IPS-11a (cell line): ENCODE results near the gene ZC3H18.

Experiments
- H3K4me3 ChIP-seq: one replicate; pipeline ENCODE4 v1.5.1; 2013; ENCODE audit warnings: low read depth, low read length, control low read depth

ZC3H18 gene

DNA sequence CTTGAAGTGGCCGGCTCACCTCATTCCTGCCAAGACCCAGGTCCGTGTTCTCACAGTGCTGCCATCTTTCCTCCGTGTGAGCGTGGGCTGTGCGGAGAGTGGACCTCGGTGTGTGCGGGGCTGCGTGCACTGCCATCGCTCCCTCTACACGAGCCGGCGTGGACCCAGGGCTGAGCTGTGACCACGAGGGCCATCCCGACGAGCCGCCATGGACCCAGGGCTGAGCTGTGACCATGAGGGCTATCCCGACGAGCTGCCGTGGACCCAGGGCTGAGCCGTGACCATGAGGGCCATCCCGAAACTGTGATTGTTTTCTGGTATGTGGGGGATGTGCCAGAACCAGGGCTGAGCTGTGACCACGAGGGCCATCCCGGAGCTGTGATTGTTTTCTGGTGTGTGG is 101.6 kb downstream of the ZC3H18 start:
- H3K4me3 ChIP-seq, result no peak overlapping the region

DNA sequence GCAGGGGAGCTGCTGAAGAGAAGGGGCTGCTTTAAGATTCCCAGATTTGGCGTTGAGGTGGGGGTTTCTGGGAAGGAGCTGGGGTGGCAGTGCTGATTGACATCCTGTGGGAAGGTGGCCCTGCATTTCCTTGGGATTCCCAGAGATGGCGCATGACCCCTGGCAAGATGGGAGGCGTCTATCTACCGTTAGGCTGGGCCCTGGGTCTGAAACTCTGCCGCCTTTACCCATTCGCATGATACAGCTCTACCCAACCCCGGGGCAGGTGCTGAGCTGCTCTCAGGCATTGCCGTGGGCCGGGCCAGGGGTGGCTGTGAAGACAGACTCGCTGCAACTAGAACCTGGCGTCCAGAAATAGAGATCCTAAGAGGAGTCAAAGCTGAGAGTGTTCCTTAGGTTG is 102.6 kb downstream of the ZC3H18 start:
- H3K4me3 ChIP-seq, result no peak overlapping the region

DNA sequence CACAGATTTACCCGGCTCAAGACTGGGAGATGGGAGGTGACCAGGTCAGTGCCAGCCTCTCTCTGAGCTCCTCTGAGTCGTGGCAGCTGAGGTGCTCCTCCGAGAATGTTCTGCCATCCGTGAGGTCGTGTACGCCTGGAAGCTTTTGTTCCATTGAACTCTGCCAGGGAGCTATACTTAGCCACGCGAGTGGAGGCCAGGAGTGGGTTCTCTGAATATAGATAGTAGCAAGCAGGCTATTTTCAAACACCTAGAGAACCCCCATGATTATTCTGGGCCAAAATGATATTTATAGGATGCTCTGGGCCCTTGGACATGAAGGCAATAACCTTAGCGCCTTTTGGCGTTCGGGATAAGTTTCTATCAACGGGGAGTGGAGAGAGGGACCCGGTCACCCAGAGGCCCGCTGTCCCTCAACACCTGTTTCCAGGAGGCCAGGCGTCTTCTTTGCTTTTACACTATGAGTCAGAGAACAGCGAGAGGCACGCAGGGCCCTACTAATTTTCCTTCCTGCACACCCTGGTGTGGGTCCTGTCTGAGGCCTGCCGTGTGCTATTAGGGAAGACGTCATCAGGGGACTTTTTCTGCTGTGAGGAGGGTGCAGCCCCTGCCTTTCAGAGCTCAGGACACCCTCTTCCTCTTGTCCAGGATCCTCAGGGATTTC is 103.6 kb downstream of the ZC3H18 start:
- H3K4me3 ChIP-seq, result no peak overlapping the region

DNA sequence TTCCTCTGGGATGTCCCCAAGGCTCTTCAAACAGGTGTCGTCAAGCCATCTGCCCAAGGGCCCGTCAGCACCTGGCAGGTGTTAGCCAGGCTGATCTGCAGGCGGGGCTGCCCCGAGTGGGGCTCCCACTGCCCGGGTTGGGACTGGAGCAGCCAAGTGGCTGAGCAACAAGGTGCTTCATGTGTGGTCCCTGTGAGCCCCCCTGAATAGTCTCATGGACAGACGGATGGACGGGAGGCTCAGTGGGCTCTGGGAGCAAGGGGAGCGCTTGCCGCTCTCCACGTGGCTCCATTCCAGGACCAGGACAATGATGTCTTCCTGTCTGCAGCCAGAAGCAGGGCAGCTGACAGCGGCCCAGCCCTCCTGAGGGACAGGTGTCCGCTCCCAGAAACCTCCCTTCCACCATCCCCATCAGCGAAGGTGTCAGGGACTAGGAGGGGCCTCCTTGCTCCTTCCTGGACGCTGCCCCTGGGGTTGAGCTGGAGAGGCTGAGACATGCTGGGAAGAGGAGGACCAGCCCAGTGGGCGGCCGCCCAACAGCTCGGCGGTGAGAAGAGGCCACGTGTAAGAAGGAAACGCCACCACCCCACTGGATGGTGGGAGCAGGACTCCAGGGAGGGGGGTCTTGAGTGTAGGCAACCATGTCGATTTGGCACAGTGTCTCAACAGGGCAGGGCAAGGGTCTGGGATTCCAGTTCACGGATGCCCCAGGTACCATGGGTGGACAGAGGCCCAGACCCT is 106.5 kb downstream of the ZC3H18 start:
- no peak overlapping the region for H3K4me3 ChIP-seq

DNA sequence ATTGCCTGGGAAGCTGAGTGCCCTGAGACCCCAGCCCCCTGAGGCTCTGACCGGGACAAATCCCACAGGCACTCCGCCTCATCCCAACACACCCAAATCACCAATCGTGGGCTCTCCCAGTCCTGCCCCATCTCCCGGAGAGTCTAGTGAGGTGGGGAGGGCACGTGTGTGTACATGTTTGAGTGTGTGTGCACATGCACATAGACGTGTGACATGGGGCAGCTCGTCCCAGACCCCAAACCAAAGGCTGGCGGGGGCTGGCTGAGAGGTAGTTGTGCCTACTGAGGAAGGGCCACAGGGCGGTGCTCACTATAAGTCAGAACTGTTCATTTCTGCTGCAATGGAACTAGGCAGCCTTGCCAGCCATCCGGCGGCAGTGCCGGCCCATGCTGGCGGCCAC is 107.5 kb downstream of the ZC3H18 start:
- no peak overlapping the region for H3K4me3 ChIP-seq

DNA sequence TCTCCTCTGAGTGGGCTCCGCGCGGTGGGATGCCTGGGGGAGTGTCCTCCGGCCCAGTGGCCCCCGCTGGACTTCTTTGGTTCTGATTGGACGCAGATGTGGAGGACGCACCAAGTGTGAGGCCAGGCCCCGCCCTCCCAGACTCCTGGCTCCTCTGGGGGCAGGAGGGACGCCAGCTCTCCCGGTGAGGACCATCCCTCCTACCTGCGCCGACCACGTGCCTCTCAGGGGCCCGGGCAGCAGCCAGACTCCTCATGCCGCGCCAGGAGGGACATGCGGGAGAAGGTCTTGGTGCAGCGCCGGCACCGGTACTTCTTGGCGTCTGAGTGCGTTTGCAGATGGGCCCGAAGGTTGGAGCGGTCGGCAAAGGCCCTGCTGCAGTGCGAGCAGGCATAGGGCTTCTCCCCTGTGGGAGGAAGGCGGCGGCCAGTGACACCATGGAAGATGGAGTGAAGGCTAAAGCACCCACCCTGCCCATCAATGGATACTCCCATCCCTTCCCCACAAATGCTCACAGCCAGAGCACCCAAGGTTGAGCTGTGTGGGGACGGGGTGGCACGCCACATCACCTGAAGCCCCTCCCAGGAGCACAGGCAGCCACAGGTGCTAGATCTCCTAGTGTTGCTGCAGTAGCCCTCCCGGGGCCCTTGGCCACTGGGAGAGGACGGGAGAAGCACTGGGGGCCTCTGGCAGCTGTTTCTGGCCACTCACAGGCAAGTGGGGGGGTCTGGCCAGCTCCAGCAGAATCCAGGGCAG is 108.2 kb downstream of the ZC3H18 start:
- H3K4me3 ChIP-seq, result no peak overlapping the region

DNA sequence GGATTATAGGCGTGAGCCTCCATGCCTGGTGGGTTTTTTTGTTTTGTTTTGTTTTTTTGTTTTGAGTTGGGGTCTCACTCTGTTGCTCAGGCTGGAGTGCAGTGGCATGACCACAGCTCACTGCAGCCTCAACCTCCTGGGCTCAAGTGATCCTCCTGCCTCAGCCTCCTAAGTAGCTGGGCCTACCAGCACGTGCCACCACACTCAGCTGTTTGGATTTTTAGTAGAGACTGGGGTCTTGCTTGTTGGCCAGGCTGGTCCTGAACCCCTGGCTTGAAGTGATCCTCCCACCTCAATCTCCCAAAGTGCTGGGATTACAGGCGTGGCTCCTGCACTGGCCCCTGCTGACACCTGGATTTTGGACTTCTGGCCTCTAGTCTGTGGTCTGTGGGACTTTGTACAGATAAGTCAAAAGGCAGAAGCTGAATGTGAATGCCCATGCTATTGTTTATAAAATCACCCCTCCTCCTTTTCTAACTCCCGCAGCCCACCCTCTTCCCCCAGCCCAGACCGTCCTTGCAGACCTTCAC is 110.4 kb downstream of the ZC3H18 start:
- H3K4me3 ChIP-seq, result no peak overlapping the region

DNA sequence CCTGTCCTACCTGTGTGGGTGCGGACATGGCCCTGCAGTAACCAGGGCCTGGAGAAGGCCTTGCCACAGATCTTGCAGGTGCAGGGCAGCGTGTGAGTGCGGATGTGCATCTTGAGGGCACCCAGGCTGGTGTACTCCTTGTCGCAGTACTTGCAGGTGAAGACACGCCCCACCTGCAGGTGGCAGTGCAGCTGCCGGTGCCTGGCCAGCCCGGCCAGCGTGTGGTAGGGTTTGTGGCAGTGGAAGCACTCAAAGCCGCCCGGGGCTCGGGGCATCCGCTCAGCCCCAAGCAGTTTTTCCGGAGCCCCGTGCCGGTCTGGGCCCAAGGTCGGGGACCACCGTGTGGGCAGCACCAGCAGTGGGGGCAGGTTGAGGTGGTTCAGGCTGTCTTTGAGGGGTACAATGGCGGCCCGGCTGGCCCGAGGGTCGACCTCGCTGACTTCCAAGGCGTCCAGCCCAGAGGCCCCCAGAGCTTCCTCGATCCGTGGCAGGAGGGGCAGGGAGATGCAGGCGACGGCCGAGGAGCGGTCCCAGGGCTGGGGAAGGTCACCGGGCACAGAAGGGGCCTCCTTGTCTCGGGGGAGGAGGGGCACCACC is 111.0 kb downstream of the ZC3H18 start:
- H3K4me3 ChIP-seq, result no peak overlapping the region
